Spinal cord (tissue), 10 donors: ENCODE data around the gene TXNL1. TPM values are rescaled to one million over a fixed set of nuclear protein-coding genes. Genes with fewer than 3 reads are reported as not detected.
"Not testable (repeated sequence)": the region's sequence is repeated elsewhere in the genome, so short reads cannot be mapped to it uniquely, and the experiment has no call there.

Experiments
- DNase-seq, 6 donors: peaks; one replicate each; pipeline versions ENCODE4 v3.0.0 to v3.0.0-alpha.2; 2013 to 2015; ENCODE audit warnings: low spot score in 6 of 6, low read depth in 4 of 6
- H3K27ac ChIP-seq: one replicate; pipeline ENCODE4 v1.5.1; 2013; ENCODE audit warnings: low read depth, low read length, control low read depth
- H3K27me3 ChIP-seq: one replicate; pipeline ENCODE4 v1.6.1; 2013; ENCODE audit warnings: low read length; ENCODE audit not compliant: control insufficient read depth, insufficient read depth
- H3K36me3 ChIP-seq: one replicate; pipeline ENCODE4 v1.6.1; 2013; ENCODE audit warnings: low read length; ENCODE audit not compliant: control insufficient read depth, insufficient read depth
- H3K4me1 ChIP-seq: one replicate; pipeline ENCODE4 v1.6.1; 2013; ENCODE audit warnings: low read length; ENCODE audit not compliant: control insufficient read depth, insufficient read depth
- H3K4me3 ChIP-seq: one replicate; pipeline ENCODE4 v1.5.1; 2013; ENCODE audit warnings: low read depth, low read length, control low read depth
- H3K9me3 ChIP-seq: one replicate; pipeline ENCODE4 v1.6.1; 2013; ENCODE audit warnings: low read length; ENCODE audit not compliant: control insufficient read depth, insufficient read depth
- WGBS: methylation state at CpG from one replicate; pipeline ENCODE4 v1.1.5; 2013; ENCODE audit warnings: missing lambda C conversion rate; ENCODE audit not compliant: insufficient coverage; 5-methylcytosine and 5-hydroxymethylcytosine counted together
- polyA plus RNA-seq, 2 donors: library from polyadenylated mRNA; unstranded; fragments of 120-200 nt; gene quantifications; one replicate each; pipeline ENCODE4 v1.2.1, GENCODE V29; 2013; ENCODE audit not compliant: insufficient read length in 2 of 2
- total RNA-seq, 2 donors: library from RNA; depleted of rRNA in 1 of 2; stranded (reverse); fragments of 120-200 nt in 1 of 2; fragments of >200 nt in 1 of 2; gene quantifications; one replicate each; pipeline versions ENCODE4 v1.2.3 to v1.2.4, GENCODE V29; 2013 to 2014
- donor health status: healthy.

TXNL1 gene
- total and polyA plus RNA-seq, 4 donors = 57.9 to 118 (median 78.2) TPM

DNA sequence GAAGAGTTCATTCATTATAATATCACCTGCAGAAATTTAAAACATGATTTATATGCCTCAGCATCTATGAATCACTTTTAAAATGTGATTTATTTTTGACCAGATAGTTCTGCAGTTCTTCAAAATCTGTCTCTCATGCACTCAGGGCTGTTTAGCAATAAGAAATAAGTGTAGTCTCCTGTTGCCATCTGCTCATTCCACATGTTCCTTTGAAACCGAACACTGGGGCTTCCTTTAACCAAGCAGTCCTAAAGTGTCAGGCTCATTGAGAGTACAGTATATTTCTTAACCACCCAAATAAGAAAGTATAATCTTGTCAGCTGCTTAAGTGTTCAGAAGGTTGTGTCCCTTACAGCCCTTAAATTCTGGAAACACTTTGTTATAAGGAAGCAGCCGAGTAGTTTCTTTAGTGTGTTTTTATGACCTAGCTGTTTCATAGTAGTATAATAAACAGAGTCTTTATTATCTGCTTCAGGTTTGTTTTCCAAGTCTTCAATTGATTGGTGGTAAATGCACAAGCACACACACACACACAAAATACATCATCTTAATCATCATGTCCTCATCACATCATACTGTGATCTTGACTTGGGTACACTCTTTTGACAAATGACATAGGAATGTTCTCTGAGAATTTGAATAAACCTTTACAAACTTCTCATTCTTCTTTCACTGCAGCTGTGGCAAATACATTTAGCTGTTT, 23.1 kb upstream of the TXNL1 start:
- H3K27me3 ChIP-seq = no peaks in the 10 kb centered on the region
- no peaks in the 10 kb centered on the region for H3K36me3 ChIP-seq
- H3K4me1 ChIP-seq = no peaks in the 10 kb centered on the region
- no peaks in the 10 kb centered on the region for H3K9me3 ChIP-seq
- WGBS = no CpG with 5 or more reads among the region's 2 CpGs
- H3K27ac ChIP-seq = no peak overlapping the region
- H3K4me3 ChIP-seq = no peak overlapping the region
- peak in 2 of 6 donors; percentile 23 to 62 for DNase-seq

DNA sequence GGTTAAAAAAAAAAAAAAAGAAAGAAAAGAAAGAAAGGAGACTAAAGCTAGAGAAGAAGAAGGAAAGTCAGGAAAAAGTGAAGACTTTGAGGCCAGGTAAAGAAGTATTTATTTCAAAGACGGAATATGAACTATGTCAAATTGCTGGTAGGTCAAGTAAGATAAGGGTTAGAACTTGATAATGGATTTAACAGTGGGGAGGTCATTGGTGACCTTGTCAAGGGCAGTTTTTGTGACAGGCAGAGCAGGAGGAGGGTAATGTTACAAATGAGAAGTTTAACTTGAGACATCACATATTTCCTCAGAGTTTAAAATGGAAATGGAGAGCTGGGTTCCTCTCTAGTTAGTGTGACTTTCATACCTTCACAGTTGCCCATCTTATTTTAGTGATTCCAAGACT, 22.3 kb upstream of the TXNL1 start:
- Histone ChIP-seq H3K36me3 (no peaks in the 10 kb centered on the region), H3K27me3 (no peaks in the 10 kb centered on the region), H3K9me3 (no peaks in the 10 kb centered on the region), H3K27ac (no peak overlapping the region), H3K4me3 (no peak overlapping the region), H3K4me1 (no peaks in the 10 kb centered on the region)
- 100% methylated on average over 1 of the region's 1 CpG for WGBS
- DNase-seq = no peak

DNA sequence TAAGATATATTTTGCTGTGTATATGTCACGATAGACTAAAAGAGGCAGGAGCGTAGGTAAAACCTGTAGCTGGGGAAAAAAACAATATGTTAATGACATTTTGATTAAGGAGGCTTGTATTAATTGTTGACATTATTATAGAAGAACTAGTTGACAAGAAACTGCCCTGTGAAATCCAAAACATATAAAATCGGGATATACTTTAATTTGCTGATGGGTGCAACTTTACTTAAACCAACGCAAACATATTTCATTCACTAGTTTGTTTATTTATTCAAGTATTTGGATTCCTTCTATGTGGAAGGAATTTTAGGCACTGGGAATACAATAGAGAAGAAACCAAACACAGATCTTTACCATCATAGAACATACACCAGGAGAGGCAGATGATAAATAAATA, 20.7 kb upstream of the TXNL1 start:
- no peak for DNase-seq
- Histone ChIP-seq H3K9me3 (no peaks in the 10 kb centered on the region), H3K36me3 (no peaks in the 10 kb centered on the region), H3K4me1 (no peaks in the 10 kb centered on the region), H3K4me3 (no peak overlapping the region), H3K27me3 (no peaks in the 10 kb centered on the region), H3K27ac (no peak overlapping the region)
- no CpG with 5 or more reads among the region's 4 CpGs for WGBS

DNA sequence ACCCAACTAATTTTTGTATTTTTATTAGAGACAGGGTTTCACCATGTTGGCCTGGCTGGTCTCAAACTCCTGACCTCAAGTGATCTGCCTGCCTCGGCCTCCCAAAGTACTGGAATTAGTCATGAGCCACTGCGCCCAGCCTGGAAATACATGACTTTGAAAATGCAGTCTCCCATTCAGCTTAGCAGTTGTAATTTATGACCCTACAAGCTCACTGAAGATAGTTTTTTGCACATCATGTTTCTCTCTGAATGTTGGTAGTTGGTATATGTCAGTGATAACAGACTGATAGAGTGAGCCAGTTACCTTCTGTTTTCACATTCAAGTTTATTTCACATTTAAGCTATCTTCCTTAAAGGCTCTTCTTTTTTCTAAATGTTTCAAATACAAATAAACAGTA, 19.9 kb upstream of the TXNL1 start:
- 96% methylated on average over 2 of the region's 2 CpGs for WGBS
- Histone ChIP-seq H3K4me1 (no peaks in the 10 kb centered on the region), H3K4me3 (no peak overlapping the region), H3K36me3 (no peaks in the 10 kb centered on the region), H3K9me3 (no peaks in the 10 kb centered on the region), H3K27ac (no peak overlapping the region), H3K27me3 (no peaks in the 10 kb centered on the region)
- no peak for DNase-seq

DNA sequence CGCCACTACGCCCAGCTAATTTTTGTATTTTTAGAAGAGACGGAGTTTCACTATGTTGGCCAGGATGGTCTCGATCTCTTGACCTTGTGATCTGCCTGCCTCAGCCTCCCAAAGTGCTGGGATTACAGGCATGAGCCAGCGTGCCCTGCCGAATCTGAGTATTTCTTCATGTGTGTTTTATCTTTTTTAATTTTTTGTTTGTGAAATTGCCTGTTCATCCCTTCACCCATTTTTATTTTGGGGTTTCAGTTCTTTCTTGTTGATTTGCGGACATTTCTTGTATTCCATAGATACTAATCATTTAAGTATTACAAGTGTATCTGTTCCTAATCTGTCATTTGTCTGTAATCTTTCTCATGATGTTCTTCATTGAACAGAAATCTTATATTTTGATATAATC, 15.9 kb upstream of the TXNL1 start:
- H3K36me3 ChIP-seq, H3K27me3 ChIP-seq, H3K27ac ChIP-seq, H3K4me1 ChIP-seq, DNase-seq, H3K4me3 ChIP-seq, H3K9me3 ChIP-seq: not testable (repeated sequence)
- 80% methylated on average over 1 of the region's 7 CpGs for WGBS

DNA sequence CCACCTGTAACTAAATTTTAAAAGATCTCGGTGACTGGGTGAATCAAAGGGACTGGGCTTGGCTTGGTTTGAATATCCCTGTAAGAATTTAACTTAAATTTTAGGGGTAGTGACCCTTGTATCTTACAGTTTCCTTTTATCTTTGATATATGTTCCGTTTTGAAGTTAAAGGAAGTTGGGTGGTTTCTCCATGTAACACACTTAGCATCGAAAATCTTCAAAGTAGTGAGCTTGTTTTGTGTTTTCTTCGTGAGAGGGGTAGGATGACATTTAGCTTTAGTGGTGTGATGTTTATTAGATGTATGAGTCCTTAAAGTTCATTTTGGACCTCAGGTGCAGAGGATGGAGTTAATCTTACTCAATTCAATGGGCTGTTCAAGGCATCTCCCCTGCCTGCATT, 14.4 kb upstream of the TXNL1 start:
- Histone ChIP-seq H3K36me3 (no peaks in the 10 kb centered on the region), H3K4me3 (no peak overlapping the region), H3K9me3 (no peaks in the 10 kb centered on the region), H3K27me3 (no peaks in the 10 kb centered on the region), H3K4me1 (no peaks in the 10 kb centered on the region), H3K27ac (no peak overlapping the region)
- WGBS = 80% methylated on average over 1 of the region's 4 CpGs
- DNase-seq = no peak

DNA sequence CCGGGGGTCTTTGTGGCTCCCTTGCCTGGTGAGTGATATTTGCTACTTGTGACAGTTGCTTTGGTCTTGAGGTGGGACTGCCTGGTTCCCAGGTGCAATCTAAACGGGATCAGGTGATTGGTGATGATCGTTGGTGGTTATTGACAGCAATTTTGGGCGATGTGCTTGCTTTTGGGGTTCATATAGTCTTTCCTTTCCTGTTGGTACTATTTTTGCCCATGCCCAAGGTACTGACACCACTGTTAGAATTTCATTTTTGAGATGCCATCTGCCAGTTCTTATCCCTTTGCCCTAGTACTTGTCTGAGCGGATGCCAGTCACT, 13.3 kb upstream of the TXNL1 start:
- Histone ChIP-seq H3K9me3 (no peaks in the 10 kb centered on the region), H3K27me3 (no peaks in the 10 kb centered on the region), H3K27ac (peak overlapping the region; percentile 78), H3K4me3 (peak overlapping the region; percentile 89), H3K4me1 (no peaks in the 10 kb centered on the region), H3K36me3 (no peaks in the 10 kb centered on the region)
- WGBS = 6% methylated on average over 4 of the region's 5 CpGs
- no peak for DNase-seq

DNA sequence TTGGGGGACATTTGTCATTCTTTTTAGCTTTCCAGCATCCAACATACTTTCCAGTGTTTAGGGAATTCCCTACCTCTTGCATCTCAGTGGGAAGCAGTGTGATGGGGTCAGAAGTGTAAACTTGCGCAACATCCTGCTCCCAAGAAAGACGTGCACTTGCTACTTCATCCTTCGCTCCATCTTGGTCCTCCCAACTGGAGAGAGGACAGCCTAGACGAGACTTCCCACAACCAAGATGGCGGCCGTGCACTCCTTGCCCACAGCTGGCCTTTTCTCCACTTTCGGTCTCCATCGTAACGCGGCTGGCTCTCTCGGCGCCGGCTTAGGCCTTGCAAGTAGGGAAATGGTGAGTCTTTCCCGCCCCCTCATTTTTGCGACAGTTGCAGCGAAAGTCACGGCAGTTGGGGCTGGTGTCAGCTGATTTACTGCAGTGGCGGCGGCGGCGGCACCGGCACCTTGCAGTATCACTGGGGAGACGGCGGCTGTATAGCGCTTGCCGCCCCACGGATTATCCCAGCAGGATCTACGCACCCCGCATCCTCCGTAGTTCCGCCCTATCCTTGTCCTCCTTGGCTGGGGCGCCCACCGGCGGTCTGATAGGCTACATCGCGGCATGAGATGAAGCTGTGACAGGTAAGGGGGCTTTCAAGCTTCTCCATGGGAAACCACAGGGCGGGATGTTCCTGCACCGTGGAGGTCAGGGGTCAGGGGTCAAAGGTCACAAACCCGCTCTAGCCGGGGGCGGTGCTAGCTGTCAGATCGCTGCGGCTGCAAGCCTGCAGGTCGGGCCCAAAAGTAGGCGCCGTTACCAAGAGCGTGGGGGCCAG, 12.8 kb upstream of the TXNL1 start, which contains the start of gene WDR7:
Gene WDR7, plus strand, starts transcription at position 416 of the 827 bp plus-strand sequence. CDS start 21,157 bp downstream, outside the sequence.
- Histone ChIP-seq H3K27me3 (no peaks in the 10 kb centered on the region), H3K9me3 (no peaks in the 10 kb centered on the region), H3K36me3 (no peaks in the 10 kb centered on the region), H3K27ac (peak within 1 kb of the TSS; percentile 78), H3K4me1 (no peaks in the 10 kb centered on the region), H3K4me3 (peak within 1 kb of the TSS; percentile 89)
- DNase-seq = peak; percentile 86 to 100 (median 96)
- 0% methylated on average over 47 of the region's 47 CpGs for WGBS

DNA sequence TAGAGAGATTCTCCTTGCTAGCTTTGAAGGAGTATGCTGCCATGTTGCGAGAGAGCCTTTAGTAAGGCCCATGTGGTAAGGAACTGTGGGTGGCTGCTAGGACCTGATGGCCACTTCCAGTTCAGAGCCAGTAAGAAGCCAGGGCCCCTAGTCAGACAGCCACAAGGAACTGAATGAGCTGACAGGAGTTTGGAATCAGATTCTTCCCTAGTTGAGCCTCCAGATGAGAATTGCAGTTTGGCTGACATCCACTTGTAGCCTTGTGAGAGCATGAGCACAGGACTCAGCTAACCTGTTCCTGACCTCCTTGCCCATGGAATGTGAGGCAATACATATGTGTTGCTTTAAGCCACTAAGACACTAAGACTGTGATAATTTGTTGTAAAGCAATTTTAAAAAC, 11.6 kb upstream of the TXNL1 start:
- no peak for DNase-seq
- no peaks in the 10 kb centered on the region for H3K9me3 ChIP-seq
- no peaks in the 10 kb centered on the region for H3K36me3 ChIP-seq
- no peak overlapping the region for H3K27ac ChIP-seq
- WGBS = 91% methylated on average over 1 of the region's 1 CpG
- H3K4me1 ChIP-seq = no peaks in the 10 kb centered on the region
- no peaks in the 10 kb centered on the region for H3K27me3 ChIP-seq
- no peak overlapping the region for H3K4me3 ChIP-seq
